ENCODE results near the gene HS2ST1.
"Not testable (repeated sequence)": the region's sequence is repeated elsewhere in the genome, so short reads cannot be mapped to it uniquely, and the experiment has no call there.

Gene HS2ST1

DNA sequence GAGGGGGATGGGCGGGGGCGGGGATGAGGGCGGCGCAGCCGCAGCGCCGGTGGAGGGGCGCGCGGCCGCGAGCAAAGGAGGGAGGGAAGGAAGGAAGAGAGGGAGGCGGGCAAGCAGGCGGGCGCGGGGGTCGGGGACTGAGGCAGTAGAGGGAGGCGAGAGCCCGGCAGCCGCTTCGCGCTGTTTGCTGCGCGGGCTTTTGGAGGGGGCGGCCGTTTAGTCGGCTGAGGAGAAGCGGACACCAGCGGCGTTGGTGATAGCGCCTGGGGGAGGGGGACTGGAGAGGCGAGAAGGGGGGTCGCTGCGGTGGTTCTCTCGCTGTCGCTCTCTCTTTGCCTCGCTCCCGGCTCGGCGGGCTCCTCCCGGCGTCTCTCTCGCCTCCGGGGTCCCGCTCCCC, at the start of gene HS2ST1:
Gene HS2ST1, plus strand, starts transcription at position 35 of the 397 bp plus-strand sequence.
- DNase-seq = no peak

DNA sequence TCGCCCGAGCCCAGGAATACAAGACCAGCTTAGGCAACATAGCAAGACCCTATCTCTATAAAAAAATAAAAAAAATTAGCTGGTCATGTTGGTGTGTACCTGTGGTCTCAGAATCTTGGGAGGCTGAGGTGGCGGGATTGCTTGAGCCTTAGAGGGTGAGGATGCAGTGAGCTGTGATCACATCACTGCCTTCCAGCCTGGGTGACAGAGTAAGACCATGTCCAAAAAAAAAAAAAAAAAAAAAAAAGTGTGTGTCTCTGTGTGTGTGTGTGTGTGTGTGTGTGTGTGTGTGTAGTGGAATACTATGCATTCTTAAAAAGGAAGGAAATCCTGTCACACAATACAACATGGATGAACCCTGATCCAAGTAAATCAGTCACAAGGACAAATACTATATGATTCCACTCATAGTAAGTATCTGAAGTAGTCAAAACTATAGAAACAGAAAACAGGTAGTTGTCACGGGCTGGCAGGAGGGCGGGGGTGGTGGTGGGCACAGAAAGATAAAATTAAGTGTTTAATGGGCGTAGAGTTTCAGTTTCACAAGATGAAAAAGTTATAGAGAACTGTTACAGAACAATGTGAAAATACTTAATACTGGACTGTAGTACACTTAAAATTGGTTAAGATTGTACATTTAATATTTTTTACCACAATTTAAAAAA, 48.3 kb upstream of the HS2ST1 start:
- no peak for DNase-seq

GRCh38 chr1:86866665-86867064, 47.8 kb upstream of the HS2ST1 start:
- no peak for DNase-seq

DNA sequence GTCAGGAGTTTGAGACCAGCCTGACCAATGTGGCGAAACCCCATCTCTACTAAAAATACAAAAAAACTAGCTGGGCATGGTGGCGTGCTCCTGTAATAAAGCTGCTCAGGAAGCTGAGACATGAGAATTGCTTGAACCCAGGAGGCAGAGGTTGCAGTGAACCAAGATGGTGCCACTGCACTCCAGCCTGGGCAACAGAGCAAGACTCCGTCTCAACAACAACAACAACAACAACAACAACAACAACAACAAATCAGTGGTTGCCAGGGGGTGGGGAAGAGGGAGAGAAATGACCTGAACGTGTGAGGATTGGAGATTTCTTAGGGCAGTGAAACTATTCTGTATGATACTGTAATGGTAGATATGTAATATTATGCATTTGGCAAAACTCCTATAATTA, 47.2 kb upstream of the HS2ST1 start:
- DNase-seq = not testable (repeated sequence)

DNA sequence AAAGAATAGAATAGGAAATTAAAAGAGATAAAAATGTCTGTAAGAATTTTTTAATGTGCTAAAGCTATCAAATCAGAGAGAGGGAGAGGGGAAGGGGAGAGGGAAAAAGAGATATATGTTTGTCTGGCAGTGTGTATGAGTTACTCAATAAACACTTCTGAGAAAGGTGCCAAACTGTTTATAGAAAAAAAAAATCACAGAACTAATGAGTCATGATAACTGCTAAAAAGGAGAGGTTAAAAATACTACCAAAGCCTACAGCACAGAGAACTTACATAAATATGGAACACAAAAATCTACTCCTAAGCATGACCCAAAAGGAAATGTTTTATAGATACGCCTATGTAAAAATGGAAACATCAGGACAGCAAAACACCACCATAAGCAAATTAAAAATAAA, 46.0 kb upstream of the HS2ST1 start:
- DNase-seq = peak; percentile 34

DNA sequence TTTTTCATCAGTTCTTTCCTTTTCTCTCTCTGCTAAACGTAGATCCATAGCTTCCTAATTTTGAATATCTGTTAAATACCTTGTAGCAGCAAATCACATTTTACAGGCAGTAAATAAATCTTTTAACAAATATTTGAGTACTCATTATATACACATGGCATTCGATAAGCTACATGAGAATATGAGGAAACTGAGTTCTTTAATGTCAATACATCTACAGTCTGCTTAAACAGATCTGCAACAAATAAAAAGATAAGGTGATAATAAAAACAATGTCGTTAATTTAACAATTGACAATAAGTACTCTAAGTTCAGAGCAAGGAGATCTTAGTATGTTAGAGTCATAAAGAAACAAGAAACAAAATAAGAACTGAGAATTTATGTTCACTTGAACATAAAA, 43.4 kb upstream of the HS2ST1 start:
- no peak for DNase-seq

GRCh38 chr1:86872086-86872485, 42.3 kb upstream of the HS2ST1 start:
- no peak for DNase-seq

GRCh38 chr1:86875722-86876121, 38.7 kb upstream of the HS2ST1 start:
- DNase-seq = no peak

- DNase-seq = no peak
Observed at GRCh38 chr1:86887479-86888162, 26.8 kb upstream of the HS2ST1 start.

- no peak for DNase-seq
Observed at GRCh38 chr1:86888327-86888726, 26.1 kb upstream of the HS2ST1 start.

DNA sequence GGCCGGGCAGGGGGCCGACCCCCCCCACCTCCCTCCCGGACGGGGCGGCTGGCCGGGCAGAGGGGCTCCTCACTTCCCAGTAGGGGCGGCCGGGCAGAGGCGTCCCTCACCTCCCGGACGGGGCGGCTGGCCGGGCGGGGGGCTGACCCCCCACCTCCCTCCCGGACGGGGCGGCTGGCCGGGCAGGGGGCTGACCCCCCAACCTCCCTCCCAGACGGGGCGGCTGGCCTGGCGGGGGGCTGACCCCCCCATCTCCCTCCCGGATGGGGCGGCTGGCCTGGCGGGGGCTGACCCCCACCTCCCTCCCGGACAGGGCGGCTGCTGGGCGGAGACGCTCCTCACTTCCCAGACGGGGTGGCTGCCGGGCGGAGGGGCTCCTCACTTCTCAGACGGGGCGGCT, 15.0 kb upstream of the HS2ST1 start:
- DNase-seq = not testable (repeated sequence)

GRCh38 chr1:86905875-86906274, 8.6 kb upstream of the HS2ST1 start:
- DNase-seq = no peak

GRCh38 chr1:86906419-86906818, 8.0 kb upstream of the HS2ST1 start:
- DNase-seq = peak; percentile 24

DNA sequence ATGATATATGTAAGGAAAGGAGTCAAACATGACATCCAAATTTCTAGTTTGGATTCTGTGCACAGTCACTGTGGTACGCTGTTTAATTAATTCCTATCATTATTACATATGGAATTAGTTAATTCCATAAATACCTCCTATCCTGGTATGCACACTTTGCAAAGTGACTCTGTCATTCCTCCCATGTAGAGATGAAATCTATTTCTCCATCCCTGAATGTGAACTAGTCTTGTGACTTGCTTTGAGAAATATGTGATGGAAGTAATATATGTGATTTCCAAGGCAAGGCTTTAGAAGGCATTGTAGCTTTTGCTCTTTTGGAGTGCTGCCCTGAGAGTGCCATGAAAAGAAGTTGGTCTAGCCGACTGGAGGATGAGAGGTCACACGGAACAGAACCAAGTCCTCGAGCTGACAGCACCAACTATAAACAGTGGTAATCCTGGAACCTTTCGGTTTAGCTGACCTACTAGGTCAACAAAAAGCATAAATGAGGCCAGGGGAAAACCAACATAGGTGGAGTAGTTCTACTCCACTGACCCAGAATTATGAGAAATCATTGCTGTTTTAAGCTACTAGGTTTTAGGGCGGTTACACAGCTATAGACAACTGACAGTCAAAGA, 2.0 kb upstream of the HS2ST1 start:
- peak; percentile 16 for DNase-seq

GRCh38 chr1:86913399-86913895, 988 bp upstream of the HS2ST1 start:
- peak; percentile 70 for DNase-seq

- DNase-seq = peak; percentile 100
Observed at GRCh38 chr1:86913896-86914600, 387 bp upstream of the HS2ST1 start, which contains the start of gene SELENOF. Gene SELENOF (minus strand): TSS chr1:86914126. CDS start chr1:86914111, 15 bp downstream.

- DNase-seq = peak; percentile 79
Observed at GRCh38 chr1:86914998-86915736, 732 bp downstream of the HS2ST1 start.

- DNase-seq = no peak
Observed at GRCh38 chr1:86915737-86916235, 1.4 kb downstream of the HS2ST1 start.

- DNase-seq = no peak
Observed at GRCh38 chr1:86916752-86917151, 2.3 kb downstream of the HS2ST1 start.

- no peak for DNase-seq
Observed at GRCh38 chr1:86922445-86922844, 8.0 kb downstream of the HS2ST1 start.

DNA sequence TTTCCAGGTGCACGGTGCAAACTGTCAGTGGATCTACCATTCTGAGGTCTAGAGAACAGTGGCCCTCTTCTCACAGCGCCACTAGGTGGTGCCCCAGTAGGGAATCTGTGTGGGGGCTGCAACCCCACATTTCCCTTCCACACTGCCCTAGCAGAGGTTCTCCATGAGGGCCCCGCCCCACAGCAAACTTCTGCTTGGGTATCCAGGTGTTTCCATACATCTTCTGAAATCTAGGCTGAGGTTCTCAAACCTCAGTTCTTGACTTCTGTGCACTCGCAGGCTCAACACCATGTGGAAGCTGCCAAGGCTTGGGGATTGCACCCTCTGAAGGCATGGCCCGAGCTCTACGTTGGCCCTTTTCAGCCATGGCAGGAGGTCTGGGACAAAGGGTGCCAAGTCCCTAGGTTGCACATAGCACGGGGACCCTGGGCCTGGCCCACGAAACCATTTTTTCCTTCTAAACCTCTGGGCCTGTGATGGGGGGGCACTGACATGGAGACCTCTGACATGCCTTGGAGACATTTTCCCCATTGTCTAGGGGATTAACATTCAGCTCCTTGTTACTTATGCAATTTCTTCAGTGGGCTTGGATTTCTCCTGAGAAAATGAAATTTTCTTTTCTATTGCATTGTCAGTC, 10.0 kb downstream of the HS2ST1 start:
- DNase-seq = no peak

DNA sequence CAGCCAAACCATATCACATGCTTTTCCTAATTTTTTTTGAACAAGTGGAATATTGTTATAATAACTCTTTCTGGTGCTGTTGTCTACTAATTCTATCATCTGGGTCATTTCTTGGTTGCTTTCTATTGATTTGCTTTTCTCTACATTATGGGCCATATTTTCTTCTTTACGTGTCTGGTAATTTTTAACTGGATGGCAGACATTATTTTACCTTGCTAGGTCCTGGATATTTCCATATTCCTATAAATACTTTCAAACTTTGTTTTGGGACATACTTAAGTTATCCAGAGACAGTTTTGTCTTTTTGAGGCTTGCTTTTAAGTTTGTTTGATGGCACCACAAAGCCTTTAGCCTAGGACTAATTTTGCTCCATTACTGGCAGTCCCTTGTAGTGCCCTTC, 11.3 kb downstream of the HS2ST1 start:
- DNase-seq = no peak

Measured in OCI-M1 (cell line).